GM23338 (cell line): ENCODE data around the gene RDH12. TPM values are rescaled to one million over a fixed set of nuclear protein-coding genes. Genes with fewer than 3 reads are reported as not detected.

Source experiments
- ATAC-seq: fragments of 200-7000 bp; cut with Tn5 transposase; 3 replicates; pipeline ENCODE4 v1.9.1; 2020
- DNase-seq: peaks from one replicate; pipeline ENCODE4 v3.0.0-alpha.2; 2015; ENCODE audit warnings: low spot score
- H2AFZ ChIP-seq: fragments of 200-600 bp; sonication (generic); 2 replicates; pipeline ENCODE4 v1.8.0; 2016; ENCODE audit warnings: antibody characterized with exemption, mild to moderate bottlenecking, moderate library complexity
- H3F3A ChIP-seq: fragments of 200-600 bp; sonication (generic); replicated peaks from 2 replicates; pipeline ENCODE4 v1.8.0; 2017; ENCODE audit warnings: antibody characterized with exemption, mixed run types, low read depth
- H3K27ac ChIP-seq: fragments of 200-600 bp; sonication (generic); 2 replicates; pipeline ENCODE4 v1.6.1; 2016; ENCODE audit warnings: low read depth
- H3K27me3 ChIP-seq: fragments of 200-600 bp; sonication (generic); 2 replicates; pipeline ENCODE4 v1.8.0; 2016; ENCODE audit warnings: mild to moderate bottlenecking, mixed run types, moderate library complexity; ENCODE audit not compliant: insufficient read depth
- H3K36me3 ChIP-seq: fragments of 200-600 bp; sonication (generic); 2 replicates; pipeline ENCODE4 v1.8.0; 2016; ENCODE audit warnings: mild to moderate bottlenecking; ENCODE audit not compliant: insufficient read depth
- H3K4me1 ChIP-seq: fragments of 200-600 bp; sonication (generic); 2 replicates; pipeline ENCODE4 v1.8.0; 2016; ENCODE audit warnings: mild to moderate bottlenecking, moderate library complexity; ENCODE audit not compliant: insufficient read depth
- H3K4me2 ChIP-seq: fragments of 200-600 bp; sonication (generic); 2 replicates; pipeline ENCODE4 v1.7.1; 2017; ENCODE audit warnings: mixed run types
- H3K4me3 ChIP-seq: fragments of 200-600 bp; sonication (generic); 2 replicates; pipeline ENCODE4 v1.6.1; 2016; ENCODE audit warnings: mixed run types
- H3K79me2 ChIP-seq: fragments of 200-600 bp; sonication (generic); replicated peaks from 2 replicates; pipeline ENCODE4 v1.8.0; 2017; ENCODE audit warnings: mild to moderate bottlenecking; ENCODE audit not compliant: insufficient read depth
- H3K9me2 ChIP-seq: fragments of 200-600 bp; sonication (generic); 2 replicates; pipeline ENCODE4 v1.8.0; 2017; ENCODE audit not compliant: insufficient read depth
- H4K20me1 ChIP-seq: fragments of 200-600 bp; sonication (generic); replicated peaks from 2 replicates; pipeline ENCODE4 v1.8.0; 2017; ENCODE audit warnings: mild to moderate bottlenecking; ENCODE audit not compliant: insufficient read depth
- H3K27ac Mint-ChIP-seq: 2 replicates; pipeline ENCODE4 v1.8.0; 2020; ENCODE audit warnings: inconsistent platforms, mild to moderate bottlenecking, moderate library complexity, mixed read lengths
- H3K27me3 Mint-ChIP-seq: 3 replicates; pipeline ENCODE4 v1.8.0; 2022; ENCODE audit warnings: low read depth, mild to moderate bottlenecking, moderate library complexity, mixed read lengths, inconsistent platforms; ENCODE audit not compliant: insufficient read depth, poor library complexity
- H3K36me3 Mint-ChIP-seq: 3 replicates; pipeline ENCODE4 v1.8.0; 2021; ENCODE audit warnings: low read depth, mild to moderate bottlenecking, inconsistent platforms, moderate library complexity, mixed read lengths
- H3K4me1 Mint-ChIP-seq: 3 replicates; pipeline ENCODE4 v1.8.0; 2020; ENCODE audit warnings: mild to moderate bottlenecking, inconsistent platforms, mixed read lengths
- H3K4me3 Mint-ChIP-seq: 3 replicates; pipeline ENCODE4 v1.8.0; 2021; ENCODE audit warnings: moderate library complexity, mild to moderate bottlenecking, inconsistent platforms, mixed read lengths
- H3K9me3 Mint-ChIP-seq: 3 replicates; pipeline ENCODE4 v1.8.0; 2020; ENCODE audit warnings: moderate library complexity, mild to moderate bottlenecking, inconsistent platforms, mixed read lengths
- CREB1 ChIP-seq: fragments of 250-450 bp; sonication (Bioruptor Pico); IDR thresholded peaks from 2 replicates; pipeline ENCODE4 v1.5.0; 2020; ENCODE audit warnings: low read depth, mild to moderate bottlenecking, moderate library complexity
- CTCF ChIP-seq, 2 experiments: fragments of 200-600 bp in 1 of 2; sonication (generic) in 1 of 2; conservative IDR thresholded peaks; 2 replicates each; pipeline versions ENCODE4 v1.5.1 to v1.6.1; 2016 to 2017; ENCODE audit warnings: antibody characterized with exemption in 2 of 2, low read depth in 2 of 2, mild to moderate bottlenecking in 2 of 2, moderate library complexity in 1 of 2
- ETS1 ChIP-seq: IDR thresholded peaks from 2 replicates; pipeline ENCODE4 v1.6.1; 2016; ENCODE audit warnings: antibody characterized with exemption
- EZH2 ChIP-seq: fragments of 200-600 bp; sonication (generic); IDR thresholded peaks from one replicate; pipeline ENCODE4 v1.8.0; 2017; ENCODE audit warnings: antibody characterized with exemption, mild to moderate bottlenecking, low read depth; ENCODE audit not compliant: unreplicated experiment
- EZH2phosphoT487 ChIP-seq: fragments of 200-600 bp; sonication (generic); IDR thresholded peaks from one replicate; pipeline ENCODE4 v1.8.1; 2018; ENCODE audit warnings: antibody characterized with exemption; ENCODE audit not compliant: unreplicated experiment
- JUNB ChIP-seq: IDR thresholded peaks from one replicate; pipeline ENCODE4 v1.6.1; 2016; ENCODE audit warnings: antibody characterized with exemption; ENCODE audit not compliant: unreplicated experiment
- NANOG ChIP-seq: IDR thresholded peaks from 2 replicates; pipeline ENCODE4 v1.6.1; 2016; ENCODE audit warnings: antibody characterized with exemption, borderline replicate concordance
- POLR2AphosphoS5 ChIP-seq: IDR thresholded peaks from 2 replicates; pipeline ENCODE4 v1.6.1; 2016; ENCODE audit warnings: antibody characterized with exemption, low read depth
- REST ChIP-seq: IDR thresholded peaks from one replicate; pipeline ENCODE4 v1.6.1; 2018; ENCODE audit warnings: antibody characterized with exemption; ENCODE audit not compliant: unreplicated experiment
- STAT1 ChIP-seq: IDR thresholded peaks from one replicate; pipeline ENCODE4 v1.6.1; 2016; ENCODE audit warnings: antibody characterized with exemption; ENCODE audit not compliant: unreplicated experiment
- ZNF114 ChIP-seq: fragments of 250-450 bp; sonication (Bioruptor Pico); IDR thresholded peaks from 2 replicates; pipeline ENCODE4 v1.5.0; 2020; ENCODE audit warnings: mild to moderate bottlenecking, moderate library complexity
- ZNF331 ChIP-seq: fragments of 250-450 bp; sonication (Bioruptor Pico); IDR thresholded peaks from 2 replicates; pipeline ENCODE4 v1.5.0; 2020; ENCODE audit warnings: low read depth, mild to moderate bottlenecking, moderate library complexity
- polyA plus RNA-seq: library from polyadenylated mRNA; unstranded; fragments of >200 nt; fragmentation: Nextera tagmentation; extraction: Ambion mirVana; gene quantifications from 2 replicates; pipeline ENCODE4 v1.2.1, GENCODE V29; 2016
- total RNA-seq: library from RNA; depleted of rRNA; stranded (reverse); fragments of >200 nt; shearing (Covaris generic); gene quantifications from 2 replicates; pipeline ENCODE4 v1.2.3, GENCODE V29; 2014
- TF ChIP-seq, protein P1 (sequence below): fragments of 250-450 bp; sonication (Bioruptor Pico); IDR thresholded peaks from 2 replicates; pipeline ENCODE4 v1.5.0; 2020; ENCODE audit warnings: mild to moderate bottlenecking, moderate library complexity

The RDH12 gene
- total and polyA plus RNA-seq, 2 experiments from 2014 or later, result 0.28 to 1.6 TPM

- no peak overlapping the region for H2AFZ ChIP-seq
- Mint-ChIP-seq H3K27me3 (no peaks in the 10 kb centered on the region), H3K9me3 (no peaks in the 10 kb centered on the region), H3K36me3 (peaks cover 66% of the 10 kb centered on the region), H3K4me1 (no peaks in the 10 kb centered on the region), H3K27ac (peak overlapping the region; percentile 41; the same call in 1 of the 2 replicates), H3K4me3 (no peak overlapping the region)
- ATAC-seq (no peak), DNase-seq (no peak)
- H3K36me3 ChIP-seq, result peaks cover 61% of the 10 kb centered on the region
- H3K4me3 ChIP-seq, result no peak overlapping the region
- H3K27ac ChIP-seq, result no peak overlapping the region
- TF ChIP-seq ETS1 (no peak), JUNB (no peak), ZNF331 (CRISPR knock-in tag) (no peak), NANOG (no peak), STAT1 (no peak), ZNF114 (CRISPR knock-in tag) (no peak), POLR2AphosphoS5 (no peak), CREB1 (CRISPR knock-in tag) (no peak), REST (no peak), EZH2phosphoT487 (no peak), EZH2 (no peak), CTCF (conservative IDR thresholded peaks at IDR 0.05; ENCODE audit: low read depth in 2 of 2) (no peak)
- TF ChIP-seq, protein P1, sequence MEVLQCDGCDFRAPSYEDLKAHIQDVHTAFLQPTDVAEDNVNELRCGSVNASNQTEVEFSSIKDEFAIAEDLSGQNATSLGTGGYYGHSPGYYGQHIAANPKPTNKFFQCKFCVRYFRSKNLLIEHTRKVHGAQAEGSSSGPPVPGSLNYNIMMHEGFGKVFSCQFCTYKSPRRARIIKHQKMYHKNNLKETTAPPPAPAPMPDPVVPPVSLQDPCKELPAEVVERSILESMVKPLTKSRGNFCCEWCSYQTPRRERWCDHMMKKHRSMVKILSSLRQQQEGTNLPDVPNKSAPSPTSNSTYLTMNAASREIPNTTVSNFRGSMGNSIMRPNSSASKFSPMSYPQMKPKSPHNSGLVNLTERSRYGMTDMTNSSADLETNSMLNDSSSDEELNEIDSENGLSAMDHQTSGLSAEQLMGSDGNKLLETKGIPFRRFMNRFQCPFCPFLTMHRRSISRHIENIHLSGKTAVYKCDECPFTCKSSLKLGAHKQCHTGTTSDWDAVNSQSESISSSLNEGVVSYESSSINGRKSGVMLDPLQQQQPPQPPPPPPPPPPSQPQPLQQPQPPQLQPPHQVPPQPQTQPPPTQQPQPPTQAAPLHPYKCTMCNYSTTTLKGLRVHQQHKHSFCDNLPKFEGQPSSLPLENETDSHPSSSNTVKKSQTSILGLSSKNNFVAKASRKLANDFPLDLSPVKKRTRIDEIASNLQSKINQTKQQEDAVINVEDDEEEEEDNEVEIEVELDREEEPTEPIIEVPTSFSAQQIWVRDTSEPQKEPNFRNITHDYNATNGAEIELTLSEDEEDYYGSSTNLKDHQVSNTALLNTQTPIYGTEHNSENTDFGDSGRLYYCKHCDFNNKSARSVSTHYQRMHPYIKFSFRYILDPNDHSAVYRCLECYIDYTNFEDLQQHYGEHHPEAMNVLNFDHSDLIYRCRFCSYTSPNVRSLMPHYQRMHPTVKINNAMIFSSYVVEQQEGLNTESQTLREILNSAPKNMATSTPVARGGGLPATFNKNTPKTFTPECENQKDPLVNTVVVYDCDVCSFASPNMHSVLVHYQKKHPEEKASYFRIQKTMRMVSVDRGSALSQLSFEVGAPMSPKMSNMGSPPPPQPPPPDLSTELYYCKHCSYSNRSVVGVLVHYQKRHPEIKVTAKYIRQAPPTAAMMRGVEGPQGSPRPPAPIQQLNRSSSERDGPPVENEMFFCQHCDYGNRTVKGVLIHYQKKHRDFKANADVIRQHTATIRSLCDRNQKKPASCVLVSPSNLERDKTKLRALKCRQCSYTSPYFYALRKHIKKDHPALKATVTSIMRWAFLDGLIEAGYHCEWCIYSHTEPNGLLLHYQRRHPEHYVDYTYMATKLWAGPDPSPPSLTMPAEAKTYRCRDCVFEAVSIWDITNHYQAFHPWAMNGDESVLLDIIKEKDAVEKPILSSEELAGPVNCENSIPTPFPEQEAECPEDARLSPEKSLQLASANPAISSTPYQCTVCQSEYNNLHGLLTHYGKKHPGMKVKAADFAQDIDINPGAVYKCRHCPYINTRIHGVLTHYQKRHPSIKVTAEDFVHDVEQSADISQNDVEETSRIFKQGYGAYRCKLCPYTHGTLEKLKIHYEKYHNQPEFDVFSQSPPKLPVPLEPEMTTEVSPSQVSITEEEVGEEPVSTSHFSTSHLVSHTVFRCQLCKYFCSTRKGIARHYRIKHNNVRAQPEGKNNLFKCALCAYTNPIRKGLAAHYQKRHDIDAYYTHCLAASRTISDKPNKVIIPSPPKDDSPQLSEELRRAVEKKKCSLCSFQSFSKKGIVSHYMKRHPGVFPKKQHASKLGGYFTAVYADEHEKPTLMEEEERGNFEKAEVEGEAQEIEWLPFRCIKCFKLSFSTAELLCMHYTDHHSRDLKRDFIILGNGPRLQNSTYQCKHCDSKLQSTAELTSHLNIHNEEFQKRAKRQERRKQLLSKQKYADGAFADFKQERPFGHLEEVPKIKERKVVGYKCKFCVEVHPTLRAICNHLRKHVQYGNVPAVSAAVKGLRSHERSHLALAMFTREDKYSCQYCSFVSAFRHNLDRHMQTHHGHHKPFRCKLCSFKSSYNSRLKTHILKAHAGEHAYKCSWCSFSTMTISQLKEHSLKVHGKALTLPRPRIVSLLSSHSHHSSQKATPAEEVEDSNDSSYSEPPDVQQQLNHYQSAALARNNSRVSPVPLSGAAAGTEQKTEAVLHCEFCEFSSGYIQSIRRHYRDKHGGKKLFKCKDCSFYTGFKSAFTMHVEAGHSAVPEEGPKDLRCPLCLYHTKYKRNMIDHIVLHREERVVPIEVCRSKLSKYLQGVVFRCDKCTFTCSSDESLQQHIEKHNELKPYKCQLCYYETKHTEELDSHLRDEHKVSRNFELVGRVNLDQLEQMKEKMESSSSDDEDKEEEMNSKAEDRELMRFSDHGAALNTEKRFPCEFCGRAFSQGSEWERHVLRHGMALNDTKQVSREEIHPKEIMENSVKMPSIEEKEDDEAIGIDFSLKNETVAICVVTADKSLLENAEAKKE (CRISPR knock-in tag), result no peak
- no peaks in the 10 kb centered on the region for H3K27me3 ChIP-seq
- H3K9me2 ChIP-seq, result no peaks in the 10 kb centered on the region
- no peaks in the 10 kb centered on the region for H3K79me2 ChIP-seq
- H3F3A ChIP-seq, result no peaks in the 10 kb centered on the region
- H3K4me1 ChIP-seq, result no peaks in the 10 kb centered on the region
- H3K4me2 ChIP-seq, result no peak overlapping the region
- H4K20me1 ChIP-seq, result 0 out of 2 replicates have a peak, but pooled peaks cover 4% of the 10 kb centered on the region
Observed at GRCh38 chr14:67778792-67779191, 77.1 kb downstream of the RDH12 start.
